HepG2 (cell line): ENCODE results near the gene TGM4. TPM values are rescaled to one million over a fixed set of nuclear protein-coding genes. Genes with fewer than 3 reads are reported as not detected.

Experiments used
- ATAC-seq: fragments of 200-7000 bp; cut with Tn5 transposase; 3 replicates; pipeline ENCODE4 v1.9.1; 2020; ENCODE audit warnings: mild to moderate bottlenecking, moderate library complexity
- BruUV-seq: library from RNA; stranded (reverse); fragments of 400-500 nt; replicated peaks from 2 replicates; lab custom pipeline; 2021; lab: Mats Ljungman, UMichigan
- CTCF ChIA-PET: fragments of 300-600 bp; formaldehyde crosslinking; extraction: SDS; loops from one replicate; lab custom pipeline; 2021; ENCODE audit warnings: low total read pairs, inconsistent platforms, low intra/inter-chr PET ratio; lab: Yijun Ruan, JAX
- POLR2A ChIA-PET: fragments of 350-600 bp; sonication (Branson Sonifier 250); formaldehyde crosslinking; loops from one replicate; lab custom pipeline; 2020; ENCODE audit warnings: antibody characterized with exemption, inconsistent platforms; lab: Yijun Ruan, JAX
- DNase-seq: peaks from one replicate; pipeline ENCODE4 v3.0.0-alpha.2; 2015; ENCODE audit warnings: low spot score
- FAIRE-seq: peaks from 3 replicates; lab custom pipeline; 2011; peaks lifted over from hg19 to GRCh38; lab: Jason Lieb, UNC
- H2AFZ ChIP-seq: one replicate; pipeline ENCODE4 v1.6.1; 2011; ENCODE audit warnings: low read length, inconsistent platforms
- H3K27ac ChIP-seq: fragments of 300-600 bp; 3 replicates; pipeline ENCODE4 v1.8.0; 2011; ENCODE audit warnings: mixed run types, mild to moderate bottlenecking, mixed read lengths, low read length, inconsistent platforms; ENCODE audit not compliant: insufficient read depth; ENCODE audit errors: extremely low read length
- H3K27me3 ChIP-seq, 2 experiments: fragments of 200-600 bp in 1 of 2; 2 replicates in 1 of 2; 3 replicates in 1 of 2; pipeline versions ENCODE4 v1.6.0 to v1.8.0; 2011; ENCODE audit warnings: low read length in 2 of 2, mild to moderate bottlenecking in 2 of 2, moderate library complexity in 2 of 2, inconsistent platforms in 1 of 2; ENCODE audit not compliant: insufficient read depth in 2 of 2, control insufficient read depth in 1 of 2
- H3K36me3 ChIP-seq, 2 experiments: fragments of 200-600 bp in 1 of 2; replicated peaks in 1 of 2; 2 replicates in 1 of 2; 3 replicates in 1 of 2; pipeline versions ENCODE4 v1.5.1 to v1.8.0; 2011; ENCODE audit warnings: low read length in 2 of 2, inconsistent platforms in 1 of 2; ENCODE audit not compliant: insufficient read depth in 2 of 2, control insufficient read depth in 1 of 2
- H3K4me1 ChIP-seq: 2 replicates; pipeline ENCODE4 v1.5.1; 2012; ENCODE audit warnings: low read length, inconsistent platforms; ENCODE audit not compliant: insufficient read depth
- H3K4me2 ChIP-seq: 2 replicates; pipeline ENCODE4 v1.6.0; 2011; ENCODE audit warnings: low read depth, low read length, inconsistent platforms
- H3K4me3 ChIP-seq, 3 experiments: fragments of 200-600 bp in 1 of 3; sonication (generic), shearing (Covaris generic) in 1 of 3; replicated peaks in 1 of 3; 2 replicates each; pipeline ENCODE4 v1.5.1; 2011 to 2016; ENCODE audit warnings: low read length in 3 of 3, inconsistent platforms in 2 of 3, low read depth in 2 of 3, mild to moderate bottlenecking in 2 of 3, control low read depth in 1 of 3, mixed read lengths in 1 of 3; ENCODE audit not compliant: insufficient read depth in 1 of 3
- H3K79me2 ChIP-seq: one replicate; pipeline ENCODE4 v1.6.1; 2011; ENCODE audit warnings: low read length, inconsistent platforms; ENCODE audit not compliant: insufficient read depth
- H3K9ac ChIP-seq: 2 replicates; pipeline ENCODE4 v1.6.0; 2011; ENCODE audit warnings: mild to moderate bottlenecking, low read depth, low read length, inconsistent platforms; ENCODE audit not compliant: insufficient read depth
- H3K9me3 ChIP-seq: 2 replicates; pipeline ENCODE4 v1.5.1; 2012; ENCODE audit warnings: mild to moderate bottlenecking, low read length
- H4K20me1 ChIP-seq: 2 replicates; pipeline ENCODE4 v1.6.0; 2011; ENCODE audit warnings: inconsistent platforms, mild to moderate bottlenecking, low read length, moderate library complexity; ENCODE audit not compliant: insufficient read depth
- ARNTL ChIP-seq: sonication (generic); formaldehyde crosslinking; IDR thresholded peaks from 2 replicates; pipeline ENCODE4 v1.4.0; 2020; ENCODE audit warnings: mild to moderate bottlenecking, missing genetic modification reagents
- BCL6 ChIP-seq: IDR thresholded peaks from 2 replicates; pipeline ENCODE4 v1.6.1; 2016; ENCODE audit warnings: missing genetic modification reagents, missing compliant biosample characterization
- CBX5 ChIP-seq: sonication (generic); formaldehyde crosslinking; IDR thresholded peaks from 2 replicates; pipeline ENCODE4 v1.4.0; 2020; ENCODE audit warnings: missing genetic modification reagents, borderline replicate concordance
- FOXA1 ChIP-seq, 2 experiments: fragments of 450-650 bp in 1 of 2; sonication (generic) in 1 of 2; formaldehyde crosslinking in 1 of 2; IDR thresholded peaks; 2 replicates each; pipeline versions ENCODE4 v1.4.0 to v1.6.1; 2016 to 2020; ENCODE audit warnings: missing genetic modification reagents in 1 of 2
- FOXC1 ChIP-seq: sonication (generic); formaldehyde crosslinking; IDR thresholded peaks from 2 replicates; pipeline ENCODE4 v1.8.0; 2022; ENCODE audit warnings: mild to moderate bottlenecking, missing genetic modification reagents, borderline replicate concordance
- HMGA1 ChIP-seq: sonication (generic); formaldehyde crosslinking; conservative IDR thresholded peaks from 2 replicates; pipeline ENCODE4 v1.4.0; 2020; ENCODE audit warnings: missing genetic modification reagents
- IKZF1 ChIP-seq: fragments of 450-650 bp; IDR thresholded peaks from 2 replicates; pipeline ENCODE4 v1.7.1; 2016
- KDM5A ChIP-seq: fragments of 200-600 bp; sonication (generic); IDR thresholded peaks from 2 replicates; pipeline ENCODE4 v1.7.0; 2018; ENCODE audit warnings: antibody characterized with exemption, mild to moderate bottlenecking, low read length, borderline replicate concordance
- USF2 ChIP-seq, 2 experiments: sonication (generic) in 1 of 2; formaldehyde crosslinking in 1 of 2; IDR thresholded peaks; 2 replicates each; pipeline versions ENCODE4 v1.5.1 to v1.6.1; 2011 to 2020; ENCODE audit warnings: borderline replicate concordance in 1 of 2, low read depth in 1 of 2, low read length in 1 of 2, mild to moderate bottlenecking in 1 of 2, missing genetic modification reagents in 1 of 2, moderate library complexity in 1 of 2
- ZFP62 ChIP-seq: sonication (generic); formaldehyde crosslinking; IDR thresholded peaks from 2 replicates; pipeline ENCODE4 v1.4.0; 2020; ENCODE audit warnings: missing genetic modification reagents
- ZNF260 ChIP-seq: sonication (generic); formaldehyde crosslinking; IDR thresholded peaks from 2 replicates; pipeline ENCODE4 v1.4.0; 2020; ENCODE audit warnings: missing genetic modification reagents, low read depth, mild to moderate bottlenecking, borderline replicate concordance
- ZNF709 ChIP-seq: sonication (generic); formaldehyde crosslinking; IDR thresholded peaks from 2 replicates; pipeline ENCODE4 v1.5.0; 2020; ENCODE audit warnings: mild to moderate bottlenecking, missing genetic modification reagents
- WGBS: methylation state at CpG from one replicate; pipeline ENCODE4 v1.1.6; 2017; ENCODE audit warnings: low lambda C conversion rate; 5-methylcytosine and 5-hydroxymethylcytosine counted together
- in situ Hi-C: cut with HindIII; loops from 2 replicates; pipeline ENCODE4 v1.10.0; 2017; ENCODE audit warnings: low pct_unique_long_range_greater_than_20kb; ENCODE audit not compliant: extremely low pct_ligation_motif_present
- intact Hi-C: fragments of 100-400 bp; cut with micrococcal nuclease; formaldehyde crosslinking; loops from one replicate; pipeline ENCODE4 v1.10.0; 2022; ENCODE audit not compliant: unreplicated experiment
- polyA plus RNA-seq, 8 experiments: library from polyadenylated mRNA; depleted of rRNA in 3 of 8; stranded (reverse) in 7 of 8; unstranded in 1 of 8; fragments of >200 nt; fragmentation: Illumina TruSeq in 4 of 8; extraction: Trizol in 4 of 8; gene quantifications; 2 replicates each; pipeline versions ENCODE4 v1.2.1 to v1.2.3, GENCODE V29; 2011 to 2016; ENCODE audit warnings: low read depth in 4 of 8, missing spikeins in 1 of 8, mixed read lengths in 1 of 8; ENCODE audit not compliant: insufficient read depth in 1 of 8
- total RNA-seq, 5 experiments: library from RNA; depleted of rRNA; stranded (reverse); fragments of >200 nt; fragmentation: Illumina TruSeq; extraction: Trizol; gene quantifications; 2 replicates each; pipeline ENCODE4 v1.2.3, GENCODE V29; 2016; ENCODE audit warnings: low read depth in 1 of 5
- TF ChIP-seq, protein P1 (sequence below): sonication (generic); formaldehyde crosslinking; IDR thresholded peaks from 2 replicates; pipeline ENCODE4 v1.4.0; 2020; ENCODE audit warnings: mild to moderate bottlenecking, missing genetic modification reagents

TGM4 gene
- total and polyA plus RNA-seq, 2 of the 13 experiments (the other 11 are each of a cell fraction or from before 2014, with no cell fraction given) = 0.07 to 0.15 TPM

DNA sequence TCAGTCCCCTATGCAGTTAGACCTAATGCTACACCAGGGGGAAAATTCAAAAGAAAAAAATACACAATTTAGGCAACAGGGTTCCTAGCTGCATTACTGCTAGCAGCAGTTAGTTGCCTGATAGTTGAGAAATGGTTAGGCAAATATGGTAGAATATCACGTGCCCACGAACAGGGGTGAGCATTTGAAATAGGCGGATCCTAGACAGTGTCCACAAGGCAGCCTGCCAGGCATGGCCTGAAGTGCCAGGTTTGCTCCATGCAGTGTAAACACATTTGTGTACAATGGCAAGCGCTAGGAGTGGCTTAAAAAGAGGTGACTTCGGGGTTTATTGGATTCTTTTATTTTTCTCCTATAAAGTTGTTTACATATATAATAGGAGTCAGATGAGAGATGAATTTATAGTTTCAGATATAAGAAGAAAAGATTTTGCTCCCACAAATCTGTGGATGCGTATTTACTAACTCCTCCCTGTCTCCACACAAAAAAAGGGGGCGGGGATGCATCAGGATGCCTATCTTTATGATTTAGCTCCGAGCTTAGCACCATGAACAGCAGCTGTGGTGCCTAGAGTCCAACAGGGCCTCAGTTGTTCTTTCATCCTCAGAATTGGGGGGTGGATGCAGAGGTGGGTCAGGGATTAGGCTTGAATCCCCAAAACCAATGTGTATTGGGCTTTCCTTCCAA is 3.9 kb upstream of the TGM4 start:
- H3K4me3 ChIP-seq = no peak overlapping the region
- no peaks in the 10 kb centered on the region for H3K79me2 ChIP-seq
- H3K9ac ChIP-seq = no peak overlapping the region
- ATAC-seq = peak; percentile 84
- BruUV-seq = no TSS peak
- H3K9me3 ChIP-seq = no peaks in the 10 kb centered on the region
- POLR2A ChIA-PET = no interaction called here
- no peaks in the 10 kb centered on the region; a peak in 1 of 5 replicates for H3K36me3 ChIP-seq
- DNase-seq = peak; percentile 44
- no peak overlapping the region for H2AFZ ChIP-seq
- FAIRE-seq = no peak
- H3K27ac ChIP-seq = no peak overlapping the region
- H4K20me1 ChIP-seq = no peaks in the 10 kb centered on the region
- peaks cover 8% of the 10 kb centered on the region for H3K4me1 ChIP-seq
- in situ Hi-C loops (no loop called here), intact Hi-C loops (no loop called here)
- CTCF ChIA-PET = no interaction called here
- no peak overlapping the region for H3K4me2 ChIP-seq
- WGBS = 37% methylated on average over 8 of the region's 8 CpGs
- no peaks in the 10 kb centered on the region for H3K27me3 ChIP-seq
- no peak for TF ChIP-seq FOXC1 (CRISPR knock-in tag)
- no peak for TF ChIP-seq ZNF260 (CRISPR knock-in tag)
- no peak for TF ChIP-seq KDM5A
- TF ChIP-seq IKZF1 = no peak
- no peak for TF ChIP-seq FOXA1 (IDR thresholded peaks at IDR 0.05)
- peak; percentile 46 for TF ChIP-seq FOXA1 (CRISPR knock-in tag; IDR thresholded peaks at IDR 0.05)
- TF ChIP-seq, protein P1, sequence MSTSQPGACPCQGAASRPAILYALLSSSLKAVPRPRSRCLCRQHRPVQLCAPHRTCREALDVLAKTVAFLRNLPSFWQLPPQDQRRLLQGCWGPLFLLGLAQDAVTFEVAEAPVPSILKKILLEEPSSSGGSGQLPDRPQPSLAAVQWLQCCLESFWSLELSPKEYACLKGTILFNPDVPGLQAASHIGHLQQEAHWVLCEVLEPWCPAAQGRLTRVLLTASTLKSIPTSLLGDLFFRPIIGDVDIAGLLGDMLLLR (CRISPR knock-in tag) = no peak
- peak; percentile 58 for TF ChIP-seq USF2 (IDR thresholded peaks at IDR 0.05; ENCODE audit: low read depth, low read length)
- peak; percentile 40; the same call in 1 of the 2 replicates for TF ChIP-seq USF2 (CRISPR knock-in tag; IDR thresholded peaks at IDR 0.05; ENCODE audit: borderline replicate concordance)
- no peak for TF ChIP-seq CBX5 (CRISPR knock-in tag)
- TF ChIP-seq HMGA1 (CRISPR knock-in tag) = no peak
- TF ChIP-seq BCL6 (CRISPR knock-in tag) = peak; percentile 23; the same call in 1 of the 2 replicates
- no peak for TF ChIP-seq ZFP62 (CRISPR knock-in tag)
- TF ChIP-seq ARNTL = no peak
- TF ChIP-seq ZNF709 (CRISPR knock-in tag) = no peak
